Lung (tissue), 12 donors: ENCODE measurements around the gene NARS2. TPM values are rescaled to one million over a fixed set of nuclear protein-coding genes. Genes with fewer than 3 reads are reported as not detected.

Source experiments
- ATAC-seq: fragments of 200-7000 bp; cut with Tn5 transposase; one replicate; pipeline ENCODE4 v1.9.1; 2020; ENCODE audit warnings: moderate number of reproducible peaks; ENCODE audit not compliant: insufficient read depth, low FRiP score
- DNase-seq, 3 donors: peaks; one replicate each; pipeline ENCODE4 v3.0.0-alpha.2; 2013 to 2017
- H3K27ac ChIP-seq, 2 donors: one replicate each; pipeline ENCODE4 v1.5.1; 2013; ENCODE audit warnings: mild to moderate bottlenecking in 2 of 2, moderate library complexity in 2 of 2, control low read depth in 1 of 2, inconsistent platforms in 1 of 2, low read depth in 1 of 2, low read length in 1 of 2
- H3K27me3 ChIP-seq, 3 donors: one replicate each; pipeline ENCODE4 v1.5.1; 2013; ENCODE audit warnings: low read length in 2 of 3; ENCODE audit not compliant: control insufficient read depth in 3 of 3, insufficient read depth in 3 of 3
- H3K36me3 ChIP-seq, 4 donors: one replicate each; pipeline ENCODE4 v1.5.1; 2013; ENCODE audit warnings: low read length in 4 of 4, mild to moderate bottlenecking in 1 of 4, moderate library complexity in 1 of 4; ENCODE audit not compliant: control insufficient read depth in 4 of 4, insufficient read depth in 4 of 4
- H3K4me1 ChIP-seq, 5 donors: one replicate each; pipeline ENCODE4 v1.5.1; 2013; ENCODE audit warnings: low read length in 5 of 5, mild to moderate bottlenecking in 2 of 5, moderate library complexity in 1 of 5; ENCODE audit not compliant: control insufficient read depth in 5 of 5, insufficient read depth in 5 of 5
- H3K4me3 ChIP-seq: one replicate; pipeline ENCODE4 v1.5.1; 2013; ENCODE audit warnings: mild to moderate bottlenecking, control low read depth, moderate library complexity
- H3K9ac ChIP-seq, 2 donors: one replicate each; pipeline ENCODE4 v1.5.1; 2013; ENCODE audit warnings: low read length in 2 of 2, control low read depth in 1 of 2; ENCODE audit not compliant: insufficient read depth in 1 of 2
- H3K9me3 ChIP-seq, 4 donors: one replicate each; pipeline ENCODE4 v1.5.1; 2013; ENCODE audit warnings: low read length in 3 of 4, mild to moderate bottlenecking in 1 of 4, moderate library complexity in 1 of 4; ENCODE audit not compliant: control insufficient read depth in 4 of 4, insufficient read depth in 3 of 4
- WGBS, 2 donors: extraction: QIAGEN DNeasy Blood & Tissue Kit; methylation state at CpG; one replicate each; pipeline ENCODE4 v1.1.7; 2013; 5-methylcytosine and 5-hydroxymethylcytosine counted together
- polyA plus RNA-seq, 2 donors: library from polyadenylated mRNA; stranded (reverse); fragments of 200-250 nt; gene quantifications; one replicate each; pipeline ENCODE4 v1.2.1, GENCODE V29; 2013
- total RNA-seq, 2 donors: library from RNA; depleted of rRNA in 1 of 2; stranded (reverse); fragments of >200 nt in 1 of 2; gene quantifications; one replicate each; pipeline ENCODE4 v1.2.1, GENCODE V29; 2014 to 2021
- TF ChIP-seq, protein P1 (sequence below): IDR thresholded peaks from 2 replicates; pipeline ENCODE4 v1.5.1; 2012; ENCODE audit warnings: mild to moderate bottlenecking; ENCODE audit errors: control extremely low read depth, extremely low read depth
- donor health status: control.
- donor health status: control.
- donor health status: Bipolar disorder and iron deficiency.
- donor health status: healthy.
- donor health status: DM: yes; HTN: yes; CAD: no.

The NARS2 gene
- total and polyA plus RNA-seq, 4 donors, result 12.0 to 33.8 (median 19.8) TPM

DNA sequence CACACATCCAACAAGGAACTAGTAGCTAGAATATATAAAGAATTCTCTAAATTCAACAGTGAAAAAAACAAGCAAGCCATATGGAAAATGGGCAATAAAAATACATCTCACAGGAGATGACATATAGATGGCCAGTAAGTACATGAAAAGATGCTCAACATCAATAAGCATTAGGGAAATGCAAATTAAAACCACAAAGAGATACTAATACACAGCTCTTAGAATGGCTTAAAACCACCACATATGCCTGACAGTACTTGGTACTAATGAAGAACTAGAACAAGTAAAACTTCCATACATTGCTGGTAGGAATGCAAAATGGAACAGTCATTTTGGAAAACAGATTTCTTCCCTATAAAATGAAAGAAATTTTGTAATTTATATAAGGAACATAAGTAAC, 85.5 kb downstream of the NARS2 start:
- H3K4me1 ChIP-seq, result no peaks in the 10 kb centered on the region
- H3K4me3 ChIP-seq, result no peak overlapping the region
- peaks cover 0 to 4% (median 0%) of the 10 kb centered on the region in 4 donors for H3K36me3 ChIP-seq
- H3K9ac ChIP-seq, result no peak overlapping the region
- ATAC-seq (no peak), DNase-seq (no peak)
- H3K9me3 ChIP-seq, result no peaks in the 10 kb centered on the region
- TF ChIP-seq, protein P1, sequence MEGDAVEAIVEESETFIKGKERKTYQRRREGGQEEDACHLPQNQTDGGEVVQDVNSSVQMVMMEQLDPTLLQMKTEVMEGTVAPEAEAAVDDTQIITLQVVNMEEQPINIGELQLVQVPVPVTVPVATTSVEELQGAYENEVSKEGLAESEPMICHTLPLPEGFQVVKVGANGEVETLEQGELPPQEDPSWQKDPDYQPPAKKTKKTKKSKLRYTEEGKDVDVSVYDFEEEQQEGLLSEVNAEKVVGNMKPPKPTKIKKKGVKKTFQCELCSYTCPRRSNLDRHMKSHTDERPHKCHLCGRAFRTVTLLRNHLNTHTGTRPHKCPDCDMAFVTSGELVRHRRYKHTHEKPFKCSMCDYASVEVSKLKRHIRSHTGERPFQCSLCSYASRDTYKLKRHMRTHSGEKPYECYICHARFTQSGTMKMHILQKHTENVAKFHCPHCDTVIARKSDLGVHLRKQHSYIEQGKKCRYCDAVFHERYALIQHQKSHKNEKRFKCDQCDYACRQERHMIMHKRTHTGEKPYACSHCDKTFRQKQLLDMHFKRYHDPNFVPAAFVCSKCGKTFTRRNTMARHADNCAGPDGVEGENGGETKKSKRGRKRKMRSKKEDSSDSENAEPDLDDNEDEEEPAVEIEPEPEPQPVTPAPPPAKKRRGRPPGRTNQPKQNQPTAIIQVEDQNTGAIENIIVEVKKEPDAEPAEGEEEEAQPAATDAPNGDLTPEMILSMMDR, result no peak
- H3K27ac ChIP-seq, result no peak overlapping the region
- no peaks in the 10 kb centered on the region for H3K27me3 ChIP-seq

DNA sequence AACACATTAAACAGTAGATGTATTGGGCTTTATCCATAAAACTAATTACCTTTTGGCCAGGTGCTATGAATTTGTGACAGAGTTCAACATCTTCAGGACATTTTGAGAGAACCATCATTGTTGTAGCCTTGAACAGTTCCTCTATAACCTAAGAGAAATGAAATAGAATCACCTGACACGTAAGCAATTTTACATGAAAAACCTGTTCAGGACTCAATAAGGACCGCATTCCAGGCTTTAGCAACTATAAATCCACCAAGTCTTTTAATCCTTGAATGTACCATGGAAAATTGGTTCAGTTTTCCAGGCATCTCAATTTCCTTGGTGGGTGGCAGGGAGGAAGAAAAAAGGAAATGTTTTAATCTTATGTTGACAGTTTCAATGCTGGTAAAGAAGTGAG, 96.1 kb downstream of the NARS2 start:
- no peaks in the 10 kb centered on the region for H3K9me3 ChIP-seq
- H3K4me1 ChIP-seq, result peaks cover 0 to 3% (median 0%) of the 10 kb centered on the region in 5 donors
- TF ChIP-seq, protein P1, result no peak
- WGBS, 2 donors, result 98 to 99% methylated on average over 2 of the region's 2 CpGs
- peaks cover 0 to 4% (median 4%) of the 10 kb centered on the region in 4 donors for H3K36me3 ChIP-seq
- H3K9ac ChIP-seq, result no peak overlapping the region
- no peak overlapping the region for H3K4me3 ChIP-seq
- ATAC-seq (no peak), DNase-seq (peak in 1 of 3 donors; percentile 10)
- no peak overlapping the region for H3K27ac ChIP-seq
- no peaks in the 10 kb centered on the region for H3K27me3 ChIP-seq

DNA sequence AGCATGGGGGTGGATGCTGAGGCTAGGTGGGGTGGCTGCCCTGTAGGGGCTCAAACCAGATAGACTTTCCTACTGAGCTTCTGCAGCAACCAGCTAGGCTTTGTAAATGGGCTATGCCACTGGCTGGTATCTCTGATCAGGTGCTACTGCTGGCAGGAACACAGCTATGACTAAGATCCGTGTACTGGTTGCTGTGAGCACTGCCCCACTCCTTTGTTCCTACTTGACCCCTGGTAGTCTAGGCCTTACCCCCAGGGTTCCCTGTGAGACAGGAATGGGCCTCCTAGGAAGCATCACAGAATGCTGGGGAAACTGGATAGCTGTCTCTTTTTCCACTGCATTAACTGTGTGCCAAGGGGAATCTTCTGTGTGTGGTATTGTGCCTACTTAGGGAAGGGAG, 98.6 kb downstream of the NARS2 start:
- no peak for ATAC-seq
- WGBS, 2 donors, result 87 to 90% methylated on average over 1 of the region's 1 CpG

DNA sequence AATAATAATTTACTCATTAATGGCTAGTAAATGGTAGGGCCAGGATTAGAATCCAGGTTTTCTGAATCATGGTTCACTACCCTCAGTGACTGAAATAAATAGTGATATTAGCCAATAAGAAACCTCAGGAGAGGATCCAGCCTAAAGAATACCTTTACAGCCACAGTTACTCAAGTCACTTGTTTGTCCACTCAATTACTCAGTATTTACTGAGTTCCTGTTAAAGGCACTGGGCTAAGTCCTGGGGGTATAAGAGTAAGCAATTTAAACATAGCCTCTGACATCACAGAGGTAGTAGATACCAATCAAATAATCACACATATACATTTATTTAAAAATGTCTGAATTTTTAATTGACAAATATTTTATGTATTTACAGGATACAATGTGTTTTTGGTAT, 100.2 kb downstream of the NARS2 start:
- Histone ChIP-seq H3K27me3 (no peaks in the 10 kb centered on the region), H3K4me3 (no peak overlapping the region), H3K9ac (no peak overlapping the region), H3K9me3 (no peaks in the 10 kb centered on the region), H3K36me3 (peaks cover 0 to 8% (median 4%) of the 10 kb centered on the region in 4 donors), H3K4me1 (peaks cover 0 to 3% (median 0%) of the 10 kb centered on the region in 5 donors), H3K27ac (no peak overlapping the region)
- DNase-seq (no peak), ATAC-seq (no peak)
- TF ChIP-seq, protein P1, result no peak

More for the DNA sequence above, 98.6 kb downstream of the NARS2 start:
- Histone ChIP-seq H3K9me3 (no peaks in the 10 kb centered on the region), H3K36me3 (peaks cover 0 to 8% (median 4%) of the 10 kb centered on the region in 4 donors), H3K4me1 (peaks cover 0 to 3% (median 0%) of the 10 kb centered on the region in 5 donors), H3K27ac (no peak overlapping the region), H3K27me3 (no peaks in the 10 kb centered on the region), H3K4me3 (no peak overlapping the region), H3K9ac (no peak overlapping the region)
- TF ChIP-seq, protein P1, result no peak
- no peak for DNase-seq
